GM12873 (cell line): ENCODE measurements around the gene NCMAP.

Experiments
- CTCF ChIP-seq: IDR thresholded peaks from 2 replicates; pipeline ENCODE4 v1.5.1; 2012; ENCODE audit warnings: low read depth, mild to moderate bottlenecking, moderate library complexity, low read length, control low read depth; ENCODE audit not compliant: insufficient read depth; ENCODE audit errors: missing control alignments

Gene NCMAP

GRCh38 chr1:24548070-24548469, 7.8 kb upstream of the NCMAP start:
- TF ChIP-seq CTCF = no peak

GRCh38 chr1:24551290-24551959, 4.5 kb upstream of the NCMAP start:
- TF ChIP-seq CTCF = no peak

GRCh38 chr1:24551960-24552571, 3.8 kb upstream of the NCMAP start:
- no peak for TF ChIP-seq CTCF

- no peak for TF ChIP-seq CTCF
These were observed 2.0 kb upstream of the NCMAP start for GRCh38 chr1:24553931-24554330.

GRCh38 chr1:24554714-24555113, 1.2 kb upstream of the NCMAP start:
- no peak for TF ChIP-seq CTCF

- TF ChIP-seq CTCF = no peak
These were observed 518 bp downstream of the NCMAP start for GRCh38 chr1:24556414-24556795.

GRCh38 chr1:24557220-24557619, 1.3 kb downstream of the NCMAP start:
- TF ChIP-seq CTCF = no peak
